Endothelial cell (in vitro differentiated cells): ENCODE data around the gene SRSF11. TPM values are rescaled to one million over a fixed set of nuclear protein-coding genes. Genes with fewer than 3 reads are reported as not detected.
"Not testable (repeated sequence)": the region's sequence is repeated elsewhere in the genome, so short reads cannot be mapped to it uniquely, and the experiment has no call there.

Experiments used
- DNase-seq: peaks from one replicate; pipeline ENCODE4 v3.0.0; 2021; ENCODE audit warnings: low spot score
- H3K27ac Mint-ChIP-seq: one replicate; pipeline ENCODE4 v1.8.0; 2021; ENCODE audit warnings: mixed read lengths, inconsistent platforms; ENCODE audit not compliant: unreplicated experiment
- H3K27me3 Mint-ChIP-seq: one replicate; pipeline ENCODE4 v1.8.0; 2021; ENCODE audit warnings: mild to moderate bottlenecking, moderate library complexity, mixed read lengths, inconsistent platforms; ENCODE audit not compliant: unreplicated experiment
- H3K36me3 Mint-ChIP-seq: one replicate; pipeline ENCODE4 v1.8.0; 2021; ENCODE audit warnings: mild to moderate bottlenecking, low read depth, mixed read lengths, inconsistent platforms; ENCODE audit not compliant: unreplicated experiment
- H3K4me1 Mint-ChIP-seq: one replicate; pipeline ENCODE4 v1.8.0; 2021; ENCODE audit warnings: mild to moderate bottlenecking, mixed read lengths, inconsistent platforms; ENCODE audit not compliant: unreplicated experiment
- H3K4me3 Mint-ChIP-seq: one replicate; pipeline ENCODE4 v1.8.0; 2021; ENCODE audit warnings: mild to moderate bottlenecking, mixed read lengths, inconsistent platforms; ENCODE audit not compliant: unreplicated experiment
- H3K9me3 Mint-ChIP-seq: one replicate; pipeline ENCODE4 v1.8.0; 2021; ENCODE audit warnings: mixed read lengths, inconsistent platforms; ENCODE audit not compliant: unreplicated experiment
- total RNA-seq: library from RNA; stranded (reverse); fragmentation: NEBNext Ultra II Directional; extraction: Animal tissue kit (Norgen Biotek cat#: 25700); gene quantifications from one replicate; pipeline ENCODE4 v1.2.1, GENCODE V29; 2021; ENCODE audit not compliant: unreplicated experiment
- TF ChIP-seq, protein P1 (sequence below): fragments of 200-600 bp; sonication (generic); IDR thresholded peaks from one replicate; pipeline ENCODE4 v1.5.0; 2021; ENCODE audit warnings: antibody characterized with exemption; ENCODE audit not compliant: unreplicated experiment

SRSF11 gene
- total RNA-seq, 1 donor from 2014 or later, result 270 TPM

DNA sequence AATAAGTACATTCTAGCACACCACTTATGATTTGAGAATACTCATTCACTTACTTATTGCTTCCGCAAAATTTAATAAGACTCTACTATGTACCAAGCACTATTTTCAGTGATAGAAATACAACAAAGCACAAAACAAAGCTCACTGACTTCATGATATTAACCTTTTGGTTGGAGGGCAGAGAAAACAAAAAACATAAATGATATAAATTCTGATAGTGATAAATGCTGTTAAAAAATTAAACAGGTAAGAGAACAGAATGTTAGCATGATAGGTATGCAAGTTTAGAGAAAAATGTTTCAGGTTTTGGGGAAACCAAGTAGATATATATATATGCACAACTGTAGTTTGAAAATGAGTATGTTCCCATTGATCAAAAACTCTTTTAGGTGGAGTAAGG, 17.0 kb upstream of the SRSF11 start:
- Mint-ChIP-seq H3K27me3 (peaks cover 5% of the 10 kb centered on the region), H3K36me3 (peaks cover 6% of the 10 kb centered on the region), H3K4me3 (peak overlapping the region; percentile 99), H3K4me1 (peaks cover 33% of the 10 kb centered on the region), H3K27ac (peak overlapping the region; percentile 99), H3K9me3 (no peaks in the 10 kb centered on the region)
- TF ChIP-seq, protein P1, sequence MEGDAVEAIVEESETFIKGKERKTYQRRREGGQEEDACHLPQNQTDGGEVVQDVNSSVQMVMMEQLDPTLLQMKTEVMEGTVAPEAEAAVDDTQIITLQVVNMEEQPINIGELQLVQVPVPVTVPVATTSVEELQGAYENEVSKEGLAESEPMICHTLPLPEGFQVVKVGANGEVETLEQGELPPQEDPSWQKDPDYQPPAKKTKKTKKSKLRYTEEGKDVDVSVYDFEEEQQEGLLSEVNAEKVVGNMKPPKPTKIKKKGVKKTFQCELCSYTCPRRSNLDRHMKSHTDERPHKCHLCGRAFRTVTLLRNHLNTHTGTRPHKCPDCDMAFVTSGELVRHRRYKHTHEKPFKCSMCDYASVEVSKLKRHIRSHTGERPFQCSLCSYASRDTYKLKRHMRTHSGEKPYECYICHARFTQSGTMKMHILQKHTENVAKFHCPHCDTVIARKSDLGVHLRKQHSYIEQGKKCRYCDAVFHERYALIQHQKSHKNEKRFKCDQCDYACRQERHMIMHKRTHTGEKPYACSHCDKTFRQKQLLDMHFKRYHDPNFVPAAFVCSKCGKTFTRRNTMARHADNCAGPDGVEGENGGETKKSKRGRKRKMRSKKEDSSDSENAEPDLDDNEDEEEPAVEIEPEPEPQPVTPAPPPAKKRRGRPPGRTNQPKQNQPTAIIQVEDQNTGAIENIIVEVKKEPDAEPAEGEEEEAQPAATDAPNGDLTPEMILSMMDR, result no peak
- DNase-seq, result no peak

DNA sequence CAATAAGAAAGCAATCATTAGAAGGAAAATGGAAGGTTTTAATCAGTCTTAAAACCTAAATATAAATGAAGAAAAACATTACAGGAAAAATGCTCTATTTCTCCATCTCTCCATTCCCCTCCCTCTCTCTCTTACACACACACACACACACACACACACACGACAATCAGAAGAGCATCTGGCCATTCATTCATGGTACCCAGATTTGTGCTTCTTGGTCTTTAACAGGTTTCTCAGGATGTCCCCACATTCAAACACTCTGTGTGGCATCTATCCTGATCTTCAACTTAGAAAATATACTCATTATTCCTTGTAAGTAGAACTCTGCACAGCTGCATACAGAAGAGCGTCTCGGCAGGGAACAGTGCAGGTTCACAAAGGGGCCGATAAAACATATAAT, 16.6 kb upstream of the SRSF11 start:
- no peak for DNase-seq
- Mint-ChIP-seq H3K27me3 (peaks cover 5% of the 10 kb centered on the region), H3K9me3 (no peaks in the 10 kb centered on the region), H3K4me1 (peaks cover 33% of the 10 kb centered on the region), H3K36me3 (peaks cover 9% of the 10 kb centered on the region), H3K27ac (peak overlapping the region; percentile 99), H3K4me3 (peak overlapping the region; percentile 99)
- TF ChIP-seq, protein P1, result no peak

DNA sequence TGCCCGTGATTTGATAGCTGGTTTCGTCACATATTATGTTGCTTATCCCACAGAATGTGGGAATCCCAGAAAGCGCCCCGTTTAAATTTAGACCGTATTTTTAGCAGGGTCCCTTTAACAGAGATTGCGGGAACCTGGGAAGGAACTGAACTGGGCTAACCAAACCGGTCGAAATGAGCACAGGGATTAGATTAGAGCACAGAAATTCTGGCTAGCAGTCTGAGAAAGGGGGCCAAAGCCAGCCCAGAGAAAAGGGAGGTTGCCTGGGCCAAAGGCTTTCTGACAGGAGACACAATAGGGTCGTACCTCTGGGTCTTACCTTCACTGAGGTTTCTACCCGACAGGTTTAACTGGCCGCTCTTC, 16.1 kb upstream of the SRSF11 start:
- DNase-seq, result no peak
- peaks cover 33% of the 10 kb centered on the region for H3K4me1 Mint-ChIP-seq
- no peaks in the 10 kb centered on the region for H3K9me3 Mint-ChIP-seq

DNA sequence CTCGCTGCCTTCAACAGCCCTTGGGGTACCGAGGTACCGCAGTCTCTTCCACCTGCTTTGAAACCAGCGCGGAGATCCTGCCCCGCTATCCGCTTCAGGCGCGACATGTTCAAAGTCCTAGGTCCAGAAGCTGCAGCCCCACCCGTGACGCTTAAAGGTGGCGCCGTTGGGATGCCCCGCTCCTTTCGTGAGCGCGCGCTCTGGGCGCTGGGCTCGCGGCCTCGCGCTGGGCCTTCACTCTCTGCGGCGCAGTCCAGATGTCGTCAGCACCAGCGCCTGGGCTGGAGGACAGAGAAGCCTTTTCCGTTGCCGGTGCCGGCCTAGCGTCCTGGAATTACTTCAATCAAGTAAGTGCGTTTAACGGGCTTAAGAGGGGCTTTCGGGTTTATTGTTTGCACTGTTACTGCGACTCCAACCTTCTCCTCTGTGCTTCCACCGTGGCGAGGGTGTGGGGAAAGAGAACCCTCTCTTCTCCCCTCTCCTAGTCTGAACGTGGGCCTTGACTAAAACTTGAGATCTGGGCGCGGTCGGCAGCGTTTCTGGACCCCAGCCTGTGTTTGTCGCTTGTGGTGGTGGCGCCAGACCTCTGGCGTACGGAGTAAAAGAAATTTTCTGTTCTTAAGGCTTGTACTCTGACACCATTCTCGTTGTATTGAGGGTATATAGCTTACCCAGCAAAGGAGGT, 15.6 kb upstream of the SRSF11 start, which contains the start of gene LRRC40:
TSS of gene LRRC40 (minus strand) at position 146 of the 685 bp plus-strand sequence. CDS start at position 107, 39 bp downstream.
- DNase-seq, result peak; percentile 97
- no peaks in the 10 kb centered on the region for H3K9me3 Mint-ChIP-seq
- H3K27ac Mint-ChIP-seq, result peak within 1 kb of the TSS; percentile 99

More for the DNA sequence above, 16.1 kb upstream of the SRSF11 start:
- Mint-ChIP-seq H3K4me3 (peak overlapping the region; percentile 99), H3K36me3 (peaks cover 9% of the 10 kb centered on the region), H3K27ac (peak overlapping the region; percentile 99), H3K27me3 (peaks cover 5% of the 10 kb centered on the region)
- TF ChIP-seq, protein P1, result no peak

DNA sequence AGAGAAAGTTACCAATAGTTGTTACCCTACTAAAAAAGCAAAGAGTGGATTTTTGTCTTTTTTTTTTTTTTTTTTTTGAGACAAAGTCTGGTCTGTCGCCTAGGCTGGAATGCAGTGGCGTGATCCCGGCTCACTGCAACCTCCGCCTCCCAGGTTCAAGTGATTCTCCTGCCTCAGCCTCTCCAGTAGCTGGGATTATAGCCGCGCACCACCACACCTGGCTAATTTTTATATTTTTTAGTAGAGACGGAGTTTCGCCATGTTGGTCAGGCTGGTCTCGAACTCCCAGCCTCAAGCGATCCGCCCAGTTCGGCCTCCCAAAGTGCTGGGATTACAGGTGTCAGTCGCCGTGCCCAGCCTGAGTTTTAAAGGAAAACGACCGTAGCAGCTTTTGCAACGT, 14.3 kb upstream of the SRSF11 start:
- not testable (repeated sequence) for H3K36me3 Mint-ChIP-seq, DNase-seq, H3K27me3 Mint-ChIP-seq, H3K9me3 Mint-ChIP-seq
- Mint-ChIP-seq H3K4me1 (peaks cover 33% of the 10 kb centered on the region), H3K4me3 (peak overlapping the region; percentile 99), H3K27ac (peak overlapping the region; percentile 99)

More for the DNA sequence above, 15.6 kb upstream of the SRSF11 start, which contains the start of gene LRRC40:
- Mint-ChIP-seq H3K36me3 (peaks cover 9% of the 10 kb centered on the region), H3K4me3 (peak within 1 kb of the TSS; percentile 99), H3K27me3 (peaks cover 6% of the 10 kb centered on the region), H3K4me1 (peaks cover 33% of the 10 kb centered on the region)
- TF ChIP-seq, protein P1, result no peak
